GM12874 (cell line): ENCODE measurements around the gene HHIP.

ENCODE experiments used
- CTCF ChIP-seq: IDR thresholded peaks from 2 replicates; pipeline ENCODE4 v1.5.1; 2011; ENCODE audit warnings: low read depth, mild to moderate bottlenecking, control low read depth, low read length, moderate library complexity; ENCODE audit not compliant: insufficient read depth

Gene HHIP

GRCh38 chr4:144674711-144675110, 28.8 kb downstream of the HHIP start:
- TF ChIP-seq CTCF, result no peak

GRCh38 chr4:144681806-144682205, 35.9 kb downstream of the HHIP start:
- no peak for TF ChIP-seq CTCF

GRCh38 chr4:144683516-144683915, 37.6 kb downstream of the HHIP start:
- TF ChIP-seq CTCF, result no peak

- no peak for TF ChIP-seq CTCF
Measured at GRCh38 chr4:144685911-144686310, 40.0 kb downstream of the HHIP start.

GRCh38 chr4:144686921-144687320, 41.0 kb downstream of the HHIP start:
- TF ChIP-seq CTCF, result no peak

- no peak for TF ChIP-seq CTCF
Measured at GRCh38 chr4:144687466-144687865, 41.5 kb downstream of the HHIP start.

GRCh38 chr4:144688035-144688569, 42.1 kb downstream of the HHIP start:
- TF ChIP-seq CTCF, result no peak

- TF ChIP-seq CTCF, result no peak
Measured at GRCh38 chr4:144689125-144689524, 43.2 kb downstream of the HHIP start.
